Ishikawa (cell line): ENCODE data around the gene PHRF1.

Experiments
- CEBPB ChIP-seq: IDR thresholded peaks from 2 replicates; pipeline ENCODE4 v1.6.1; 2012
- CREB1 ChIP-seq: IDR thresholded peaks from 2 replicates; pipeline ENCODE4 v1.6.1; 2012; ENCODE audit warnings: low read depth
- EGR1 ChIP-seq: IDR thresholded peaks from 2 replicates; pipeline ENCODE4 v1.6.1; 2012
- EP300 ChIP-seq: IDR thresholded peaks from 2 replicates; pipeline ENCODE4 v1.6.1; 2012; ENCODE audit warnings: borderline replicate concordance
- FOXM1 ChIP-seq: IDR thresholded peaks from 2 replicates; pipeline ENCODE4 v1.6.1; 2012; ENCODE audit warnings: low read depth, borderline replicate concordance
- MAX ChIP-seq: IDR thresholded peaks from 2 replicates; pipeline ENCODE4 v1.6.1; 2012
- NFIC ChIP-seq: IDR thresholded peaks from 2 replicates; pipeline ENCODE4 v1.6.1; 2012
- RAD21 ChIP-seq: IDR thresholded peaks from 2 replicates; pipeline ENCODE4 v1.6.1; 2012; ENCODE audit warnings: low read depth
- TAF1 ChIP-seq: IDR thresholded peaks from 2 replicates; pipeline ENCODE4 v1.6.1; 2012; ENCODE audit warnings: low read depth, mild to moderate bottlenecking
- TCF12 ChIP-seq: IDR thresholded peaks from 2 replicates; pipeline ENCODE4 v1.6.1; 2012; ENCODE audit warnings: low read depth
- TEAD4 ChIP-seq: IDR thresholded peaks from 2 replicates; pipeline ENCODE4 v1.6.1; 2012
- USF1 ChIP-seq: IDR thresholded peaks from 2 replicates; pipeline ENCODE4 v1.6.1; 2012
- YY1 ChIP-seq: IDR thresholded peaks from 2 replicates; pipeline ENCODE4 v1.6.1; 2012; ENCODE audit warnings: low read depth
- ZBTB7A ChIP-seq: IDR thresholded peaks from 2 replicates; pipeline ENCODE4 v1.6.1; 2012; ENCODE audit warnings: low read depth
- TF ChIP-seq, protein P1 (sequence below): IDR thresholded peaks from 2 replicates; pipeline ENCODE4 v1.6.1; 2012; ENCODE audit warnings: low read depth, mild to moderate bottlenecking

The PHRF1 gene, protein sequence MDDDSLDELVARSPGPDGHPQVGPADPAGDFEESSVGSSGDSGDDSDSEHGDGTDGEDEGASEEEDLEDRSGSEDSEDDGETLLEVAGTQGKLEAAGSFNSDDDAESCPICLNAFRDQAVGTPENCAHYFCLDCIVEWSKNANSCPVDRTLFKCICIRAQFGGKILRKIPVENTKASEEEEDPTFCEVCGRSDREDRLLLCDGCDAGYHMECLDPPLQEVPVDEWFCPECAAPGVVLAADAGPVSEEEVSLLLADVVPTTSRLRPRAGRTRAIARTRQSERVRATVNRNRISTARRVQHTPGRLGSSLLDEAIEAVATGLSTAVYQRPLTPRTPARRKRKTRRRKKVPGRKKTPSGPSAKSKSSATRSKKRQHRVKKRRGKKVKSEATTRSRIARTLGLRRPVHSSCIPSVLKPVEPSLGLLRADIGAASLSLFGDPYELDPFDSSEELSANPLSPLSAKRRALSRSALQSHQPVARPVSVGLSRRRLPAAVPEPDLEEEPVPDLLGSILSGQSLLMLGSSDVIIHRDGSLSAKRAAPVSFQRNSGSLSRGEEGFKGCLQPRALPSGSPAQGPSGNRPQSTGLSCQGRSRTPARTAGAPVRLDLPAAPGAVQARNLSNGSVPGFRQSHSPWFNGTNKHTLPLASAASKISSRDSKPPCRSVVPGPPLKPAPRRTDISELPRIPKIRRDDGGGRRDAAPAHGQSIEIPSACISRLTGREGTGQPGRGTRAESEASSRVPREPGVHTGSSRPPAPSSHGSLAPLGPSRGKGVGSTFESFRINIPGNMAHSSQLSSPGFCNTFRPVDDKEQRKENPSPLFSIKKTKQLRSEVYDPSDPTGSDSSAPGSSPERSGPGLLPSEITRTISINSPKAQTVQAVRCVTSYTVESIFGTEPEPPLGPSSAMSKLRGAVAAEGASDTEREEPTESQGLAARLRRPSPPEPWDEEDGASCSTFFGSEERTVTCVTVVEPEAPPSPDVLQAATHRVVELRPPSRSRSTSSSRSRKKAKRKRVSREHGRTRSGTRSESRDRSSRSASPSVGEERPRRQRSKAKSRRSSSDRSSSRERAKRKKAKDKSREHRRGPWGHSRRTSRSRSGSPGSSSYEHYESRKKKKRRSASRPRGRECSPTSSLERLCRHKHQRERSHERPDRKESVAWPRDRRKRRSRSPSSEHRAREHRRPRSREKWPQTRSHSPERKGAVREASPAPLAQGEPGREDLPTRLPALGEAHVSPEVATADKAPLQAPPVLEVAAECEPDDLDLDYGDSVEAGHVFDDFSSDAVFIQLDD (N-terminal part only)

DNA sequence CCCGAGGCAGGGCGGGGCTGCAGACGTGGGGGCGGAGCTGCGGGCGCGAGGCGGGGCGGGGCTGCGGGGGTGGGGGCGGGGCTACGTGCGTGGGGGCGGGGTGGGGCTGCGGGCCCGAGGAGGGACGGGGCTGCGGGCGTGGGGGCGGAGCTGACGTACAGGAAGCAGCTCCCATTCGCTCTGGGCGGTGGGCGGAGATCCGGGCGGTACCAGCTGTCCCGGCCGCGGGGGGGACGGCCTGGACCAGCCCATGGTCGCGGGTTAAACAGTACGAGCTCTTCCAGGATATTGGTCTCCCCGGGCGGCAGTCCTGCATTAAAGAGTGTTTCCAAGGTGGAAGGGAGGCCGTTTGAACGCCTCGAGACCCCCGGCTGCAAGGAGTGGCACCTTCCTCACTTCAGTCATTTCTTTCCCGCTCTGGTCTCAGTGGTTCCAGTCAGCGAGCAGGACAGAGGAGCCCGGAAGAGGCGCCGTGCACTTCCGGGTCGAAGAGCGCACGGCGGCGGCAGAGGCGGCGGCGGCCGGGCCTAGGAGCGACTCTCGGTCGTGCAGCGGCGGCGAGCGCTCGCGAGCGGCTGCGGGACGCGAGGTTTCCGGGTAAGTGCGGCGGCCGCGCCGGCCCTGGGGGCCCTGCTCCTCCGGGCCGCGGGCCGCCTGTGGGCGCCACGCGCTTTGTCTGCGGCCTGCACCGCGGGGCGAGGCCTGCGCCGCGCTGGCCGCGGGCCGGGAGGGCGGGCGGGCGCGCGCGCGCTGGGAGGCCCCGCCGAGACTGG lies at the start of gene PHRF1:
PHRF1 (plus strand) TSS at position 475 of the 773 bp plus-strand sequence. CDS start 5,043 bp downstream, outside the sequence.
- TF ChIP-seq MAX: peak; percentile 66
- TF ChIP-seq TCF12: no peak
- TF ChIP-seq, protein P1, sequence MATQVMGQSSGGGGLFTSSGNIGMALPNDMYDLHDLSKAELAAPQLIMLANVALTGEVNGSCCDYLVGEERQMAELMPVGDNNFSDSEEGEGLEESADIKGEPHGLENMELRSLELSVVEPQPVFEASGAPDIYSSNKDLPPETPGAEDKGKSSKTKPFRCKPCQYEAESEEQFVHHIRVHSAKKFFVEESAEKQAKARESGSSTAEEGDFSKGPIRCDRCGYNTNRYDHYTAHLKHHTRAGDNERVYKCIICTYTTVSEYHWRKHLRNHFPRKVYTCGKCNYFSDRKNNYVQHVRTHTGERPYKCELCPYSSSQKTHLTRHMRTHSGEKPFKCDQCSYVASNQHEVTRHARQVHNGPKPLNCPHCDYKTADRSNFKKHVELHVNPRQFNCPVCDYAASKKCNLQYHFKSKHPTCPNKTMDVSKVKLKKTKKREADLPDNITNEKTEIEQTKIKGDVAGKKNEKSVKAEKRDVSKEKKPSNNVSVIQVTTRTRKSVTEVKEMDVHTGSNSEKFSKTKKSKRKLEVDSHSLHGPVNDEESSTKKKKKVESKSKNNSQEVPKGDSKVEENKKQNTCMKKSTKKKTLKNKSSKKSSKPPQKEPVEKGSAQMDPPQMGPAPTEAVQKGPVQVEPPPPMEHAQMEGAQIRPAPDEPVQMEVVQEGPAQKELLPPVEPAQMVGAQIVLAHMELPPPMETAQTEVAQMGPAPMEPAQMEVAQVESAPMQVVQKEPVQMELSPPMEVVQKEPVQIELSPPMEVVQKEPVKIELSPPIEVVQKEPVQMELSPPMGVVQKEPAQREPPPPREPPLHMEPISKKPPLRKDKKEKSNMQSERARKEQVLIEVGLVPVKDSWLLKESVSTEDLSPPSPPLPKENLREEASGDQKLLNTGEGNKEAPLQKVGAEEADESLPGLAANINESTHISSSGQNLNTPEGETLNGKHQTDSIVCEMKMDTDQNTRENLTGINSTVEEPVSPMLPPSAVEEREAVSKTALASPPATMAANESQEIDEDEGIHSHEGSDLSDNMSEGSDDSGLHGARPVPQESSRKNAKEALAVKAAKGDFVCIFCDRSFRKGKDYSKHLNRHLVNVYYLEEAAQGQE: no peak
- 0 out of 2 replicates have a peak, but pooled peaks have one; percentile 7 for TF ChIP-seq YY1
- TF ChIP-seq TAF1: peak; percentile 93
- 0 out of 2 replicates have a peak, but pooled peaks have one; percentile 27 for TF ChIP-seq EGR1
- no peak for TF ChIP-seq ZBTB7A
- TF ChIP-seq CREB1: no peak
- peak; percentile 67 for TF ChIP-seq EP300
- TF ChIP-seq CEBPB: no peak
- no peak for TF ChIP-seq FOXM1
- no peak for TF ChIP-seq TEAD4
- no peak for TF ChIP-seq RAD21
- 0 out of 2 replicates have a peak, but pooled peaks have one; percentile 6 for TF ChIP-seq USF1
- TF ChIP-seq NFIC: no peak

GRCh38 chr11:528166-528814 lies 48.0 kb upstream of the PHRF1 start:
- TF ChIP-seq, protein P1: no peak
- TF ChIP-seq MAX (no peak), EGR1 (no peak), NFIC (no peak), EP300 (no peak), CREB1 (no peak), TCF12 (no peak), ZBTB7A (no peak)

GRCh38 chr11:528815-529727 lies 47.2 kb upstream of the PHRF1 start:
- TF ChIP-seq EP300: no peak
- no peak for TF ChIP-seq EGR1
- TF ChIP-seq YY1: no peak
- TF ChIP-seq TAF1: no peak
- no peak for TF ChIP-seq RAD21
- no peak for TF ChIP-seq CEBPB
- no peak for TF ChIP-seq CREB1
- no peak for TF ChIP-seq USF1
- TF ChIP-seq TCF12: no peak
- no peak for TF ChIP-seq ZBTB7A
- TF ChIP-seq NFIC: no peak
- no peak for TF ChIP-seq MAX
- TF ChIP-seq TEAD4: no peak
- no peak for TF ChIP-seq FOXM1
